GM15510 (cell line): ENCODE results near the gene ADAMTS2.

Experiments
- POLR2A ChIP-seq: IDR thresholded peaks from 3 replicates; pipeline ENCODE4 v1.6.1; 2011; ENCODE audit warnings: borderline replicate concordance; ENCODE audit not compliant: insufficient read length; ENCODE audit errors: extremely low read depth

ADAMTS2 gene

GRCh38 chr5:179296150-179296821, 49.0 kb downstream of the ADAMTS2 start:
- no peak for TF ChIP-seq POLR2A

GRCh38 chr5:179295778-179296149, 49.5 kb downstream of the ADAMTS2 start:
- TF ChIP-seq POLR2A: no peak

GRCh38 chr5:179294891-179295777, 50.1 kb downstream of the ADAMTS2 start:
- TF ChIP-seq POLR2A: no peak

- TF ChIP-seq POLR2A: no peak
Observed at GRCh38 chr5:179294131-179294780, 51.0 kb downstream of the ADAMTS2 start.

- TF ChIP-seq POLR2A: no peak
Observed at GRCh38 chr5:179292681-179293635, 52.3 kb downstream of the ADAMTS2 start.

- TF ChIP-seq POLR2A: no peak
Observed at GRCh38 chr5:179292202-179292601, 53.1 kb downstream of the ADAMTS2 start.

- no peak for TF ChIP-seq POLR2A
Observed at GRCh38 chr5:179290681-179291540, 54.4 kb downstream of the ADAMTS2 start.

- TF ChIP-seq POLR2A: no peak
Observed at GRCh38 chr5:179289756-179290385, 55.4 kb downstream of the ADAMTS2 start.

GRCh38 chr5:179288809-179289185, 56.5 kb downstream of the ADAMTS2 start:
- no peak for TF ChIP-seq POLR2A

GRCh38 chr5:179288101-179288808, 57.0 kb downstream of the ADAMTS2 start:
- no peak for TF ChIP-seq POLR2A

GRCh38 chr5:179287631-179288030, 57.6 kb downstream of the ADAMTS2 start:
- no peak for TF ChIP-seq POLR2A

GRCh38 chr5:179287071-179287470, 58.2 kb downstream of the ADAMTS2 start:
- TF ChIP-seq POLR2A: no peak
